Memory B cell (primary cell): ENCODE measurements around the gene ABHD12.
"Not testable (repeated sequence)": the region's sequence is repeated elsewhere in the genome, so short reads cannot be mapped to it uniquely, and the experiment has no call there.

Experiments used
- ATAC-seq: fragments of 150-1000 bp; cut with Tn5 transposase; 2 replicates; pipeline ENCODE4 v1.10.0; 2021; ENCODE audit warnings: low read depth, mild to moderate bottlenecking, moderate library complexity
- DNase-seq, 2 donors: peaks; one replicate each; pipeline ENCODE4 v3.0.0; 2022; ENCODE audit warnings: low spot score in 2 of 2
- H3K27ac Mint-ChIP-seq: one replicate; pipeline ENCODE4 v1.8.0; 2022; ENCODE audit warnings: mild to moderate bottlenecking, moderate library complexity, mixed read lengths
- H3K27me3 Mint-ChIP-seq: one replicate; pipeline ENCODE4 v1.8.0; 2022; ENCODE audit warnings: mixed read lengths
- H3K36me3 Mint-ChIP-seq: one replicate; pipeline ENCODE4 v1.8.0; 2022; ENCODE audit warnings: mild to moderate bottlenecking, mixed read lengths
- H3K4me1 Mint-ChIP-seq: one replicate; pipeline ENCODE4 v1.8.0; 2022; ENCODE audit warnings: mixed read lengths
- H3K4me3 Mint-ChIP-seq: one replicate; pipeline ENCODE4 v1.8.0; 2022; ENCODE audit warnings: mild to moderate bottlenecking, moderate library complexity, mixed read lengths
- H3K9me3 Mint-ChIP-seq: one replicate; pipeline ENCODE4 v1.8.0; 2022; ENCODE audit warnings: mixed read lengths

ABHD12 gene

GRCh38 chr20:25316506-25317190 is 74.0 kb downstream of the ABHD12 start:
- DNase-seq (no peak), ATAC-seq (no peak)
- Mint-ChIP-seq H3K4me3 (no peak overlapping the region), H3K27ac (no peak overlapping the region), H3K27me3 (no peaks in the 10 kb centered on the region), H3K4me1 (peaks cover 23% of the 10 kb centered on the region), H3K36me3 (peaks cover 5% of the 10 kb centered on the region), H3K9me3 (no peaks in the 10 kb centered on the region)

GRCh38 chr20:25315418-25316210 is 75.0 kb downstream of the ABHD12 start:
- ATAC-seq (no peak), DNase-seq (no peak)
- H3K36me3 Mint-ChIP-seq: peaks cover 5% of the 10 kb centered on the region
- H3K9me3 Mint-ChIP-seq: no peaks in the 10 kb centered on the region
- no peaks in the 10 kb centered on the region for H3K27me3 Mint-ChIP-seq
- H3K4me1 Mint-ChIP-seq: peaks cover 24% of the 10 kb centered on the region
- H3K4me3 Mint-ChIP-seq: no peak overlapping the region
- H3K27ac Mint-ChIP-seq: no peak overlapping the region

- no peaks in the 10 kb centered on the region for H3K9me3 Mint-ChIP-seq
- H3K4me1 Mint-ChIP-seq: peaks cover 26% of the 10 kb centered on the region
- H3K4me3 Mint-ChIP-seq: no peak overlapping the region
- ATAC-seq (no peak), DNase-seq (no peak)
- no peak overlapping the region for H3K27ac Mint-ChIP-seq
- H3K27me3 Mint-ChIP-seq: no peaks in the 10 kb centered on the region
- H3K36me3 Mint-ChIP-seq: peaks cover 5% of the 10 kb centered on the region
These were observed 75.9 kb downstream of the ABHD12 start for GRCh38 chr20:25314497-25315417.

GRCh38 chr20:25313593-25313992 is 77.0 kb downstream of the ABHD12 start:
- H3K36me3 Mint-ChIP-seq: peaks cover 5% of the 10 kb centered on the region
- ATAC-seq: no peak
- no peaks in the 10 kb centered on the region for H3K27me3 Mint-ChIP-seq
- H3K27ac Mint-ChIP-seq: no peak overlapping the region
- no peak for DNase-seq
- no peaks in the 10 kb centered on the region for H3K9me3 Mint-ChIP-seq
- no peak overlapping the region for H3K4me3 Mint-ChIP-seq
- H3K4me1 Mint-ChIP-seq: peaks cover 18% of the 10 kb centered on the region

GRCh38 chr20:25312716-25313115 is 77.9 kb downstream of the ABHD12 start:
- H3K4me1 Mint-ChIP-seq: peaks cover 14% of the 10 kb centered on the region
- not testable (repeated sequence) for H3K27ac Mint-ChIP-seq, H3K9me3 Mint-ChIP-seq, H3K27me3 Mint-ChIP-seq, H3K36me3 Mint-ChIP-seq, DNase-seq, ATAC-seq, H3K4me3 Mint-ChIP-seq

- peak overlapping the region; percentile 67 for H3K27ac Mint-ChIP-seq
- H3K4me1 Mint-ChIP-seq: peaks cover 9% of the 10 kb centered on the region
- DNase-seq: no peak
- ATAC-seq: no peak
- no peaks in the 10 kb centered on the region for H3K9me3 Mint-ChIP-seq
- H3K27me3 Mint-ChIP-seq: no peaks in the 10 kb centered on the region
- peak overlapping the region; percentile 64 for H3K4me3 Mint-ChIP-seq
- H3K36me3 Mint-ChIP-seq: peaks cover 5% of the 10 kb centered on the region
These were observed 79.5 kb downstream of the ABHD12 start for GRCh38 chr20:25310921-25311728.

- peaks cover 9% of the 10 kb centered on the region for H3K4me1 Mint-ChIP-seq
- H3K36me3 Mint-ChIP-seq: peaks cover 3% of the 10 kb centered on the region
- peak overlapping the region; percentile 64 for H3K4me3 Mint-ChIP-seq
- DNase-seq: no peak
- ATAC-seq: peak; percentile 53
- H3K9me3 Mint-ChIP-seq: no peaks in the 10 kb centered on the region
- H3K27me3 Mint-ChIP-seq: no peaks in the 10 kb centered on the region
- H3K27ac Mint-ChIP-seq: peak overlapping the region; percentile 67
These were observed 80.2 kb downstream of the ABHD12 start for GRCh38 chr20:25310268-25310920.

- no peak overlapping the region for H3K27ac Mint-ChIP-seq
- ATAC-seq (no peak), DNase-seq (no peak)
- H3K27me3 Mint-ChIP-seq: no peaks in the 10 kb centered on the region
- H3K36me3 Mint-ChIP-seq: peaks cover 2% of the 10 kb centered on the region
- H3K4me3 Mint-ChIP-seq: no peak overlapping the region
- peaks cover 9% of the 10 kb centered on the region for H3K4me1 Mint-ChIP-seq
- no peaks in the 10 kb centered on the region for H3K9me3 Mint-ChIP-seq
These were observed 81.0 kb downstream of the ABHD12 start for GRCh38 chr20:25309395-25310267.

GRCh38 chr20:25308671-25309394 is 81.8 kb downstream of the ABHD12 start:
- no peak for DNase-seq
- ATAC-seq: no peak
- no peaks in the 10 kb centered on the region for H3K27me3 Mint-ChIP-seq
- peaks cover 9% of the 10 kb centered on the region for H3K4me1 Mint-ChIP-seq
- H3K9me3 Mint-ChIP-seq: no peaks in the 10 kb centered on the region
- H3K27ac Mint-ChIP-seq: no peak overlapping the region
- H3K36me3 Mint-ChIP-seq: peaks cover 2% of the 10 kb centered on the region
- H3K4me3 Mint-ChIP-seq: no peak overlapping the region

GRCh38 chr20:25308083-25308491 is 82.5 kb downstream of the ABHD12 start:
- Mint-ChIP-seq H3K4me3 (no peak overlapping the region), H3K36me3 (peaks cover 2% of the 10 kb centered on the region), H3K27me3 (no peaks in the 10 kb centered on the region), H3K9me3 (no peaks in the 10 kb centered on the region), H3K27ac (no peak overlapping the region), H3K4me1 (peaks cover 9% of the 10 kb centered on the region)
- ATAC-seq: peak; percentile 39
- DNase-seq: no peak

- DNase-seq (no peak), ATAC-seq (no peak)
- H3K27ac Mint-ChIP-seq: peak overlapping the region; percentile 20
- H3K4me3 Mint-ChIP-seq: no peak overlapping the region
- peaks cover 9% of the 10 kb centered on the region for H3K4me1 Mint-ChIP-seq
- H3K27me3 Mint-ChIP-seq: no peaks in the 10 kb centered on the region
- H3K9me3 Mint-ChIP-seq: no peaks in the 10 kb centered on the region
- peaks cover 2% of the 10 kb centered on the region for H3K36me3 Mint-ChIP-seq
These were observed 83.4 kb downstream of the ABHD12 start for GRCh38 chr20:25306991-25307903.
